ENCODE results near the gene HOXD13.

DNA sequence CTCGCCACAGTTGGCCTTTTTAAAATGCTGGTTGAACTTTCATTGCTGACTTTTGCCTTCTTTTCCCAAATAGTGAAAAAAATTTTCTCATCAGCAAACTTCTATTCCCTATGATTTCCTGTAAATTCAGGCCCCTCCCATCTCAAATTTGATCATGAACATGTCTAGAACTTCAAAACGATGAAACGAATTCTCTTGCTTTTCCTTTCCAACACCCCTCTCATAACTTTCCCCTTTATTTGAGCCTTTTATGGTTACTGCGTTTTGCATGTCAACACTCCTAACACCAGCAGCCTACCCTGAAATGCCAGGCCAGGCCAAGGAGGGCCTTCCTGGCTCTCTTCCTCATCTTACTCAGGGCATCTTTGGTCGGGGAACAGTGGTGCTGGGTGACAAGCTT lies 1.7 kb upstream of the HOXD13 start:
- TF ChIP-seq CTCF (conservative IDR thresholded peaks at IDR 0.05 in 1 of 2, IDR thresholded peaks at IDR 0.05 in 1 of 2; ENCODE audit: low read depth in 1 of 2, low read length in 2 of 2) (no peak), EZH2 (IDR thresholded peaks at IDR 0.05; ENCODE audit: low read length, missing control alignments) (peak; percentile 19)

All from fibroblast of lung (primary cell).